Karpas-422 (cell line): ENCODE results near the gene ARHGEF1. TPM values are rescaled to one million over a fixed set of nuclear protein-coding genes. Genes with fewer than 3 reads are reported as not detected.

Experiments used
- DNase-seq: peaks from one replicate; pipeline ENCODE4 v3.0.0-alpha.2; 2015
- H2AFZ ChIP-seq: fragments of 200-600 bp; sonication (generic); 2 replicates; pipeline ENCODE4 v1.6.1; 2014; ENCODE audit warnings: antibody characterized with exemption, low read length, mixed read lengths
- H3K27ac ChIP-seq: fragments of 200-600 bp; sonication (generic); 2 replicates; pipeline ENCODE4 v1.5.1; 2014; ENCODE audit warnings: mild to moderate bottlenecking, low read length, moderate library complexity
- H3K27me3 ChIP-seq: fragments of 200-600 bp; sonication (generic); 2 replicates; pipeline ENCODE4 v1.6.1; 2014; ENCODE audit warnings: low read length, mixed read lengths
- H3K36me3 ChIP-seq: fragments of 200-600 bp; sonication (generic); 2 replicates; pipeline ENCODE4 v1.6.1; 2014; ENCODE audit warnings: low read length, mixed read lengths; ENCODE audit not compliant: insufficient read depth
- H3K4me1 ChIP-seq: fragments of 200-600 bp; sonication (generic); 2 replicates; pipeline ENCODE4 v1.6.1; 2014; ENCODE audit warnings: mild to moderate bottlenecking, low read length, mixed read lengths
- H3K4me2 ChIP-seq: fragments of 200-600 bp; sonication (generic); 2 replicates; pipeline ENCODE4 v1.6.1; 2014; ENCODE audit warnings: low read length, low read depth, mild to moderate bottlenecking; ENCODE audit not compliant: poor library complexity, severe bottlenecking
- H3K4me3 ChIP-seq: fragments of 200-600 bp; sonication (generic); 2 replicates; pipeline ENCODE4 v1.5.1; 2014; ENCODE audit warnings: mild to moderate bottlenecking, antibody characterized with exemption, low read length, mixed read lengths
- H3K79me2 ChIP-seq: fragments of 200-600 bp; sonication (generic); 2 replicates; pipeline ENCODE4 v1.6.1; 2014; ENCODE audit warnings: mild to moderate bottlenecking, low read length, mixed read lengths
- H3K9ac ChIP-seq: fragments of 200-600 bp; sonication (generic); 2 replicates; pipeline ENCODE4 v1.6.0; 2014; ENCODE audit warnings: low read length
- H3K9me2 ChIP-seq: fragments of 200-600 bp; sonication (generic), shearing (Covaris generic); replicated peaks from 2 replicates; pipeline ENCODE4 v1.6.0; 2014; ENCODE audit warnings: mild to moderate bottlenecking, low read length, moderate library complexity; ENCODE audit not compliant: insufficient read depth
- H3K9me3 ChIP-seq: fragments of 300-700, 200-600 bp; sonication (generic); 2 replicates; pipeline ENCODE4 v1.6.1; 2014; ENCODE audit warnings: low read length, mixed read lengths
- H4K20me1 ChIP-seq: fragments of 200-600 bp; sonication (generic); 2 replicates; pipeline ENCODE4 v1.6.1; 2014; ENCODE audit warnings: mild to moderate bottlenecking, antibody characterized with exemption, low read length, low read depth; ENCODE audit not compliant: insufficient read depth
- total RNA-seq: library from RNA; depleted of rRNA; stranded (reverse); fragments of >200 nt; shearing (Covaris generic); gene quantifications from 2 replicates; pipeline ENCODE4 v1.2.3, GENCODE V29; 2014; ENCODE audit warnings: low replicate concordance

The ARHGEF1 gene
- total RNA-seq, 1 experiment from 2014 or later, result 137 TPM

DNA sequence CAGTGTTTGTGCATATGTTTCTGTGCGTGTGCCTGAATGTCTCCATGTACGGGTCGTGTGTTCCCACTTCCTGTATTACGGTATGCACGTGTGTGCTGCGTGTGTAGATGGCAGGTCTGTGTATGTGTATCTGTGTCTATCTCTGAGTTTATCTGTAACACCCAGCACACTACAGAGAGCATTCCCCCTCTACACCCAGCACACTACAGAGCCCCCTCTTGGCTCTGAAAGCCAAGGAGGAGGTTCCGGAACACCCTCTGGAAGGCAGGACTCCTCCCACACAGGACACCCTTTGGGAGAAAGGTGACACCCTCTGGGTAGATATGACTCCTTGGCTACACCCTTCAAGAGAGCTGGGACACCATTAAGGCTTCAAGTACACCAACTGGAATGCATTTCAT, 47.3 kb downstream of the ARHGEF1 start:
- Histone ChIP-seq H3K27me3 (no peaks in the 10 kb centered on the region), H3K4me1 (peaks cover 67% of the 10 kb centered on the region), H4K20me1 (no peaks in the 10 kb centered on the region)

DNA sequence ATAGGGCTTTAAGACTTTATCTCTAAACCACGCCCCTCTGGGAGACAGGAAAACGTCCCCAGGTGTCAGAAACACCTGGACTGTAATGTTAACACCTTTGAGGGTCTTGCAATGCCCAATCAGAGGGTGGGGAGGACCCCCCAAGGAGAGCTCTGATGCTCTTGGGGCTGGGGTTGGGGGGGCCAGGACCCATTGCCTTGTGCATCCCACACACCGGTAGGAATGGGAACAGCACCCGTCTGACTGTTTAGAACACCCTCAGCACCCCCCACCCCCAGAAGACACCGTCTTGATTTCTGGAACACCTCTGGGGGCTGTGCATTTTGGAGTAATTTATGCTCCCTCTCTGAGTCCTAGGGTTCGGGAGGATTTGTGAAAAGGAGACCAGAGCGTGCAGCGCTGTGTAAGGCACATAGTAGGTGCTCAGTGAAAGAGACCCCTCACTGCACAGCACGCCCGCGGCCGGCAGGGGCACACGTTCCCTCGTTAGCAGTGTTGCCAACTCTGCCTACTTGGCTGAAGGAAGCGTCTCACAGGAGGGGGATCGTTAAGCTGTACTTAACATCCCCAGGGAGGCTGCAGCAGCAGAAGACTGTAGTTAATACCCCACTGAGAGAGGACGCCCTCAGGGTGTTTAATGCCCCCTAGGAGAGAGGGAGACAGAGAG, 48.1 kb downstream of the ARHGEF1 start:
- Histone ChIP-seq H3K9me3 (no peaks in the 10 kb centered on the region), H3K36me3 (no peaks in the 10 kb centered on the region), H3K27ac (no peak overlapping the region), H4K20me1 (no peaks in the 10 kb centered on the region), H3K4me2 (peak overlapping the region; percentile 94), H3K79me2 (no peaks in the 10 kb centered on the region), H2AFZ (no peak overlapping the region), H3K27me3 (no peaks in the 10 kb centered on the region), H3K4me1 (peaks cover 73% of the 10 kb centered on the region), H3K9me2 (no peaks in the 10 kb centered on the region), H3K4me3 (no peak overlapping the region), H3K9ac (no peak overlapping the region)
- DNase-seq, result peak; percentile 86

More for the DNA sequence above, 47.3 kb downstream of the ARHGEF1 start:
- no peaks in the 10 kb centered on the region for H3K79me2 ChIP-seq
- no peaks in the 10 kb centered on the region for H3K36me3 ChIP-seq
- DNase-seq, result peak; percentile 71
- H2AFZ ChIP-seq, result no peak overlapping the region
- peak overlapping the region; percentile 91 for H3K9ac ChIP-seq
- no peaks in the 10 kb centered on the region for H3K9me3 ChIP-seq
- H3K27ac ChIP-seq, result no peak overlapping the region
- H3K4me3 ChIP-seq, result peak overlapping the region; percentile 89
- H3K9me2 ChIP-seq, result no peaks in the 10 kb centered on the region
- H3K4me2 ChIP-seq, result peak overlapping the region; percentile 94

DNA sequence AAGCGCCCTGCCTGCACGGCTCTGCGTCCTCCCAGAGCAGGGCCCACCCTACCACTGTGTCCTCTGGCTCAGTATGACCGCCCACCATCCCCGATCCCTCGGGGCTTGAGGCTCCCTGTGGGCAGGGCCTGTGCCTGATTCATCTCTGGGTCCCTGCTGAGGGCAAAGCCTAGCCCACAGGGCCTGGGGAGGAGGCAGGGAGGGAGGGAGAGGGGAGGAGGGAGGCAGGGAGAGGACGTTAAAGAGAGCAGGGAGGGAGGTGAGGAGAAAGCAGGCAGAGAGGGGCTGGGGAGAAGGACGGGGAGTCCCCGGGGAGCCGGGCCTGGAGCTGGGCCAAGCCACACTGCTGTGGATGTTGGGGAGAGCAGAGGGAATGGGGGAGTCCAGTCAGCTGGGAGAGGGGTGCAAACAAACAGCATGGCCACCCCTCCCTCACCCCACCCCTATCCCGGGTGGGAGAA, 49.3 kb downstream of the ARHGEF1 start:
- no peak overlapping the region for H3K9ac ChIP-seq
- no peak overlapping the region for H2AFZ ChIP-seq
- H3K9me2 ChIP-seq, result no peaks in the 10 kb centered on the region
- H3K79me2 ChIP-seq, result no peaks in the 10 kb centered on the region
- H3K36me3 ChIP-seq, result no peaks in the 10 kb centered on the region
- no peak for DNase-seq
- H3K27me3 ChIP-seq, result no peaks in the 10 kb centered on the region
- H3K27ac ChIP-seq, result no peak overlapping the region
- no peak overlapping the region for H3K4me3 ChIP-seq
- no peaks in the 10 kb centered on the region for H3K9me3 ChIP-seq
- H3K4me2 ChIP-seq, result no peak overlapping the region
- no peaks in the 10 kb centered on the region for H4K20me1 ChIP-seq
- peaks cover 82% of the 10 kb centered on the region for H3K4me1 ChIP-seq

DNA sequence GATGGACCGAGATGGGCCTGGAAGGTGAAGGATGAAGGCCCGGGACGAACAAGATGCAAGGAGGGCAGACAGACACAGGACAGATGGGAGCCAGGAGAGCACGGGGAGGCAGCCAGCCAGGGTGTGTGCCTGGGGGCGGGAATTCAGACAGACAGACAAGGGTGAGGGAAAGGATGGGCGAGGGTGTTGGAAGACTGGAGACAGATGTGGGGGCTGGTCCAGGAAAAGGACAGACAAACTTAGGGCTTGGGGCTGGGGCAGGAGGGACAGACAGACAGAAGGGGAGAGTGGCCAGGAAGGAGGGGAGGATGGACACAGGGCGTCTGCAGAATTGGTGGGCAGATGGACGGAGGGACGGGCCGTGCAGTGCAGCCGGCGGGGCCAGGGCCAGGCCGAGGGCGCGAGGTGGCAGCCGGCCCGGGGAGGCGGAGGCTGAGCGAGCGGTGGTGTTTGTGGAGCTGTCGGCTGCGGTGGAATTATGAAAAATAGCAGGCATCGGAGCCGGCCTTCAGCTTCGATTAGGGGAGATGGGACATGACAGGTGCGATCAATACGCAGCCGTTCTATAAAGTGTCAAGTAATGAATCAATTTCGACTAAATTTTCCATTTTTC, 49.8 kb downstream of the ARHGEF1 start:
- no peak for DNase-seq
- Histone ChIP-seq H3K79me2 (no peaks in the 10 kb centered on the region), H3K9me2 (no peaks in the 10 kb centered on the region)

DNA sequence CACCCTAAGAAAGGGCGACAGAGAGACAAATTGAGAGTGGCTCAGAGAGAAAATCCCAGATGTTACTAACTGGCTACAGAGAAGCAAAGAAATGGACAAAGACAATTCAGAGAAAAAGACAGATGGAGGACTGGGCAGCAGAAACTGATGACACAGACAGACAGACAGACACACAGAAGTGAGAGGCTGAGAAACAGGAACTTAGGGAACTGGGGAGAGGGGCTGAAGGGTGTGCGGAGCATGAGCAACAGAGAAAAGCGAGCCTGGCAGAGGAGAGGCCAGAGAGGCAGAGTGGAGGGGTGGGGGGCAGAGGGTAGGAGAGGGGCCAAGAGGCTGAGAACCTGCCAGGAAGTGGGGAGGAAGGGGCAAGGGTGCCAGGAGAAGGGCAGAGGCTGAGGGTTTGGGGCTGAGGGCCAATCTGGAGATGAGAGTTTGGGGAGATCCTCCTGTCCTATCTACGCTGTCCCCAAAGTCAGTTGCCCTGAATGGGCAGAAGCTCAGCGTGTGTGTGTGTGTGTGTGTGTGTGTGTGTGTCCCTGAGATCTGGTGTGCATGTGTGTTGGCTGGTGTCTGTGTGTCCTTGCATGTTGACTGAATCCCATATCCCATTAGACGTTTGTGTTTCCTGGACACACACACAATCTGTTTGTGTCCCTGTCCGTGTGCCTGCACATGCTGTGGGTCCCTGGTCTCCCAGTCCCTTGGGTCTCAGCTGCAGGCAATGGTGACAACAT, 50.9 kb downstream of the ARHGEF1 start:
- peak overlapping the region; percentile 37 for H3K9ac ChIP-seq
- no peaks in the 10 kb centered on the region for H4K20me1 ChIP-seq
- no peaks in the 10 kb centered on the region for H3K9me2 ChIP-seq
- peaks cover 85% of the 10 kb centered on the region for H3K4me1 ChIP-seq
- no peaks in the 10 kb centered on the region for H3K36me3 ChIP-seq
- DNase-seq, result peak; percentile 71
- H3K4me3 ChIP-seq, result no peak overlapping the region
- H3K27ac ChIP-seq, result peak overlapping the region; percentile 22; the same call in 1 of the 2 replicates
- H3K9me3 ChIP-seq, result no peaks in the 10 kb centered on the region
- H2AFZ ChIP-seq, result no peak overlapping the region
- H3K4me2 ChIP-seq, result no peak overlapping the region
- no peaks in the 10 kb centered on the region for H3K27me3 ChIP-seq
- no peaks in the 10 kb centered on the region for H3K79me2 ChIP-seq

More for the DNA sequence above, 49.8 kb downstream of the ARHGEF1 start:
- Histone ChIP-seq H3K27me3 (no peaks in the 10 kb centered on the region), H3K9me3 (no peaks in the 10 kb centered on the region), H3K36me3 (no peaks in the 10 kb centered on the region), H3K4me3 (no peak overlapping the region), H4K20me1 (no peaks in the 10 kb centered on the region), H3K4me1 (peaks cover 83% of the 10 kb centered on the region), H3K27ac (no peak overlapping the region), H3K9ac (no peak overlapping the region), H2AFZ (no peak overlapping the region), H3K4me2 (no peak overlapping the region)

DNA sequence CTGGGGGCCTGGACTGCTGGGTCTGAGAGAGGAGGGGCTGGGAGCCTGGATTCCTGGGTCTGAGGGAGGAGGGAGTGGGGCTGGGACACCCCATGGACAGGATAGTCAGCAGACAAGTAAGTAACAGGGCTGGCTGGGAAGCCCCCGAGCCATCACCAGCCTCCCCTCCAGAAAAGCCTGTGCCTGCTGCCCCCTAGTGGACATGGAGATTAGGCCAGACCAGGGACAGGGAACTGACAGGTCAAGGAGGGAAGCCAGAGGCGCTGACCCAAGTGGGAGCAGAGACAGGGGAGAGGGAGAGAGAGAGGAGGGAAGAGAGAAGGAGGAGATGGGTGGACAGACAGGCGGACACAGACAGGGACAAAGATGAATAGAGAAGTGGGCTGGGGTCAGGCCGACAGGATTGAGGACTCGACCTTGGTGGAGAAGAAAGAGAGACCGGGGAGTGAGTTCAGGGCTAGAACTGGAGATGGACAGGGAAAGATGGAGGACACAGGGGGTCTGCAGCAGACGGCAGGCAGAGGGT, 51.9 kb downstream of the ARHGEF1 start:
- no peak overlapping the region for H2AFZ ChIP-seq
- peaks cover 79% of the 10 kb centered on the region for H3K4me1 ChIP-seq
- no peaks in the 10 kb centered on the region for H3K36me3 ChIP-seq
- DNase-seq, result peak; percentile 90
- H3K79me2 ChIP-seq, result no peaks in the 10 kb centered on the region
- no peaks in the 10 kb centered on the region for H3K9me3 ChIP-seq
- H3K4me3 ChIP-seq, result no peak overlapping the region
- no peaks in the 10 kb centered on the region for H4K20me1 ChIP-seq
- H3K4me2 ChIP-seq, result no peak overlapping the region
- H3K9me2 ChIP-seq, result no peaks in the 10 kb centered on the region
- H3K27ac ChIP-seq, result no peak overlapping the region
- no peaks in the 10 kb centered on the region for H3K27me3 ChIP-seq
- H3K9ac ChIP-seq, result no peak overlapping the region

DNA sequence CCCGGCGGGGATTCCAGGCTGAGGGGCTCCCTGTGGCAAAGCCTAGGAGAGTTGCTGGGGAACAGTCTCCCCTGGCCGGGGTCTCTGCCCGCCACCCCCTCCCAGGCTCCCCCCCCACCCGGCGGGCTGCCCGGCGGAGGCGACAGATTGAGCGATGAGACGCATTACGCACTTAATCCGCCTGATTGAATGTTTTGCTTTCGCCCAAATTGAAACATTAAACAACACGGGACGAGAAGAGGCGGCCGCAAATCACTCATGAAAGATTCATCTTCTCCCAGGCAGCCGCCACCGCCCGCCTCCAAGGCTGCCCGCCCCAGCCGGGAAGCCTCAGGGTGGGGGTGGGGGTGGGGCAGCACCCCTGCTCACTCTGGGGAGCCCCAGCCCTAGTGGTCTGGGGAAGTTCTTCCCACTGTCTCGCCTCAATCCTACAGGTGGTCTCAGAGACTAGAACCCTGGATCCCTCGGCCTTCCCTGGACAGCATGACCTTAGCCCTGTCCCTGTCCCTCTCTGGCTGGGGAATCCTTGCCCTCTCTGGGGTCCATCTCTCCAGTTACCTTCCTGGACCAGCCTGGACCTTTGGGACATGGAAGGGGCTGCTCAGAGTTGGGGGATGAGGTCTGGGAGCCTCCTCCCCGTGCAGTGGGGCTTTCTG, 52.9 kb downstream of the ARHGEF1 start:
- no peak for DNase-seq
- Histone ChIP-seq H4K20me1 (no peaks in the 10 kb centered on the region), H3K9me3 (no peaks in the 10 kb centered on the region), H3K4me2 (no peak overlapping the region), H3K9me2 (no peaks in the 10 kb centered on the region), H3K9ac (peak overlapping the region; percentile 74), H2AFZ (no peak overlapping the region), H3K27ac (no peak overlapping the region), H3K27me3 (no peaks in the 10 kb centered on the region), H3K36me3 (no peaks in the 10 kb centered on the region), H3K4me1 (peaks cover 77% of the 10 kb centered on the region), H3K4me3 (no peak overlapping the region), H3K79me2 (no peaks in the 10 kb centered on the region)
